Stimulated activated effector memory CD8-positive, alpha-beta T cell treated with anti-CD3 and anti-CD28 coated beads, Interleukin-12 subunit alpha, Interleukin-12 subunit beta, amount 100 ng/mL, for 72 hours (primary cell): ENCODE results near the gene NKAIN2.
"Not testable (repeated sequence)": the region's sequence is repeated elsewhere in the genome, so short reads cannot be mapped to it uniquely, and the experiment has no call there.

Source experiments
- ATAC-seq: fragments of 150-1000 bp; cut with Tn5 transposase; 2 replicates; pipeline ENCODE4 v1.10.0; 2021
- DNase-seq, 2 donors: peaks; one replicate each; pipeline ENCODE4 v3.0.0; 2021 to 2022; ENCODE audit warnings: low spot score in 2 of 2
- H3K27ac Mint-ChIP-seq: one replicate; pipeline ENCODE4 v1.8.0; 2022; ENCODE audit warnings: mild to moderate bottlenecking, mixed read lengths
- H3K36me3 Mint-ChIP-seq: one replicate; pipeline ENCODE4 v1.8.0; 2022; ENCODE audit warnings: mild to moderate bottlenecking, mixed read lengths
- H3K4me1 Mint-ChIP-seq: one replicate; pipeline ENCODE4 v1.8.0; 2022; ENCODE audit warnings: mixed read lengths
- H3K4me3 Mint-ChIP-seq: one replicate; pipeline ENCODE4 v1.8.0; 2022; ENCODE audit warnings: mild to moderate bottlenecking, mixed read lengths
- H3K9me3 Mint-ChIP-seq: one replicate; pipeline ENCODE4 v1.8.0; 2022; ENCODE audit warnings: mixed read lengths

Gene NKAIN2

GRCh38 chr6:124522335-124522734, 718.7 kb downstream of the NKAIN2 start:
- H3K4me1 Mint-ChIP-seq: no peaks in the 10 kb centered on the region

GRCh38 chr6:124524491-124525200, 721.0 kb downstream of the NKAIN2 start:
- Mint-ChIP-seq H3K36me3 (no peaks in the 10 kb centered on the region), H3K4me1 (no peaks in the 10 kb centered on the region), H3K4me3 (no peak overlapping the region), H3K9me3 (peaks cover 7% of the 10 kb centered on the region), H3K27ac (no peak overlapping the region)
- ATAC-seq (no peak), DNase-seq (no peak)

More at GRCh38 chr6:124522335-124522734, 718.7 kb downstream of the NKAIN2 start:
- ATAC-seq (no peak), DNase-seq (no peak)
- Mint-ChIP-seq H3K4me3 (no peak overlapping the region), H3K27ac (no peak overlapping the region), H3K9me3 (peaks cover 6% of the 10 kb centered on the region), H3K36me3 (no peaks in the 10 kb centered on the region)

- Mint-ChIP-seq H3K36me3 (no peaks in the 10 kb centered on the region), H3K4me3 (no peak overlapping the region), H3K27ac (no peak overlapping the region), H3K4me1 (no peaks in the 10 kb centered on the region), H3K9me3 (peaks cover 9% of the 10 kb centered on the region)
- ATAC-seq (no peak), DNase-seq (no peak)
These were observed 727.3 kb downstream of the NKAIN2 start for GRCh38 chr6:124530926-124531325.

GRCh38 chr6:124535299-124535698, 731.6 kb downstream of the NKAIN2 start:
- Mint-ChIP-seq H3K9me3 (peaks cover 8% of the 10 kb centered on the region), H3K36me3 (no peaks in the 10 kb centered on the region), H3K27ac (no peak overlapping the region), H3K4me1 (no peaks in the 10 kb centered on the region), H3K4me3 (no peak overlapping the region)
- no peak for ATAC-seq
- DNase-seq: no peak

GRCh38 chr6:124535746-124536145, 732.1 kb downstream of the NKAIN2 start:
- no peak overlapping the region for H3K4me3 Mint-ChIP-seq
- DNase-seq (no peak), ATAC-seq (no peak)
- no peaks in the 10 kb centered on the region for H3K36me3 Mint-ChIP-seq
- H3K27ac Mint-ChIP-seq: no peak overlapping the region
- peaks cover 8% of the 10 kb centered on the region for H3K9me3 Mint-ChIP-seq
- no peaks in the 10 kb centered on the region for H3K4me1 Mint-ChIP-seq

- Mint-ChIP-seq H3K36me3 (no peaks in the 10 kb centered on the region), H3K27ac (no peak overlapping the region), H3K9me3 (peaks cover 8% of the 10 kb centered on the region), H3K4me1 (no peaks in the 10 kb centered on the region), H3K4me3 (no peak overlapping the region)
- DNase-seq (no peak), ATAC-seq (no peak)
These were observed 732.6 kb downstream of the NKAIN2 start for GRCh38 chr6:124536157-124536841.

GRCh38 chr6:124536842-124537191, 733.2 kb downstream of the NKAIN2 start:
- H3K4me3 Mint-ChIP-seq: no peak overlapping the region
- no peak overlapping the region for H3K27ac Mint-ChIP-seq
- H3K4me1 Mint-ChIP-seq: no peaks in the 10 kb centered on the region
- ATAC-seq (no peak), DNase-seq (no peak)
- H3K36me3 Mint-ChIP-seq: no peaks in the 10 kb centered on the region
- H3K9me3 Mint-ChIP-seq: peaks cover 8% of the 10 kb centered on the region

- Mint-ChIP-seq H3K4me1 (no peaks in the 10 kb centered on the region), H3K4me3 (no peak overlapping the region), H3K36me3 (no peaks in the 10 kb centered on the region), H3K27ac (no peak overlapping the region), H3K9me3 (peaks cover 4% of the 10 kb centered on the region)
- ATAC-seq (no peak), DNase-seq (no peak)
These were observed 735.4 kb downstream of the NKAIN2 start for GRCh38 chr6:124539096-124539495.

- Mint-ChIP-seq H3K4me3 (no peak overlapping the region), H3K4me1 (no peaks in the 10 kb centered on the region), H3K9me3 (peaks cover 4% of the 10 kb centered on the region), H3K27ac (no peak overlapping the region), H3K36me3 (no peaks in the 10 kb centered on the region)
- no peak for ATAC-seq
- no peak for DNase-seq
These were observed 737.9 kb downstream of the NKAIN2 start for GRCh38 chr6:124541573-124541972.

GRCh38 chr6:124546601-124547000, 742.9 kb downstream of the NKAIN2 start:
- DNase-seq (no peak), ATAC-seq (no peak)
- H3K4me3 Mint-ChIP-seq: no peak overlapping the region
- H3K27ac Mint-ChIP-seq: no peak overlapping the region
- no peaks in the 10 kb centered on the region for H3K36me3 Mint-ChIP-seq
- H3K4me1 Mint-ChIP-seq: no peaks in the 10 kb centered on the region
- H3K9me3 Mint-ChIP-seq: peaks cover 9% of the 10 kb centered on the region

GRCh38 chr6:124551711-124552233, 748.1 kb downstream of the NKAIN2 start:
- ATAC-seq (no peak), DNase-seq (no peak)
- no peaks in the 10 kb centered on the region for H3K36me3 Mint-ChIP-seq
- no peaks in the 10 kb centered on the region for H3K4me1 Mint-ChIP-seq
- no peak overlapping the region for H3K27ac Mint-ChIP-seq
- no peak overlapping the region for H3K4me3 Mint-ChIP-seq
- H3K9me3 Mint-ChIP-seq: peaks cover 9% of the 10 kb centered on the region

GRCh38 chr6:124557873-124558272, 754.2 kb downstream of the NKAIN2 start:
- no peak overlapping the region for H3K27ac Mint-ChIP-seq
- no peak for ATAC-seq
- H3K36me3 Mint-ChIP-seq: no peaks in the 10 kb centered on the region
- peaks cover 3% of the 10 kb centered on the region for H3K9me3 Mint-ChIP-seq
- DNase-seq: no peak
- no peak overlapping the region for H3K4me3 Mint-ChIP-seq
- H3K4me1 Mint-ChIP-seq: no peaks in the 10 kb centered on the region

- DNase-seq, H3K27ac Mint-ChIP-seq, H3K36me3 Mint-ChIP-seq, H3K4me1 Mint-ChIP-seq, H3K4me3 Mint-ChIP-seq, ATAC-seq, H3K9me3 Mint-ChIP-seq: not testable (repeated sequence)
These were observed 756.4 kb downstream of the NKAIN2 start for GRCh38 chr6:124560078-124560477.

- Mint-ChIP-seq H3K36me3 (no peaks in the 10 kb centered on the region), H3K9me3 (peaks cover 3% of the 10 kb centered on the region), H3K4me3 (no peak overlapping the region), H3K27ac (no peak overlapping the region), H3K4me1 (no peaks in the 10 kb centered on the region)
- no peak for DNase-seq
- no peak for ATAC-seq
These were observed 757.4 kb downstream of the NKAIN2 start for GRCh38 chr6:124560873-124561567.

- no peak for ATAC-seq
- Mint-ChIP-seq H3K9me3 (peaks cover 5% of the 10 kb centered on the region), H3K27ac (no peak overlapping the region), H3K36me3 (no peaks in the 10 kb centered on the region), H3K4me1 (no peaks in the 10 kb centered on the region), H3K4me3 (no peak overlapping the region)
- DNase-seq: no peak
These were observed 758.0 kb downstream of the NKAIN2 start for GRCh38 chr6:124561635-124562130.
